ENCODE measurements around the gene DYNC1I1.

- TF ChIP-seq CTCF (conservative IDR thresholded peaks at IDR 0.05 in 1 of 2, IDR thresholded peaks at IDR 0.05 in 1 of 2; ENCODE audit: low read depth in 1 of 2, low read length in 2 of 2) (no peak), EZH2 (IDR thresholded peaks at IDR 0.05; ENCODE audit: low read length, missing control alignments) (no peak)
These were observed 328.4 kb downstream of the DYNC1I1 start for GRCh38 chr7:96100737-96101136.

All from fibroblast of lung (primary cell).